Ascending aorta (tissue), 2 donors: ENCODE data around the gene HM13. TPM values are rescaled to one million over a fixed set of nuclear protein-coding genes. Genes with fewer than 3 reads are reported as not detected.
"Not testable (repeated sequence)": the region's sequence is repeated elsewhere in the genome, so short reads cannot be mapped to it uniquely, and the experiment has no call there.

Experiments
- DNase-seq, 2 donors: peaks; one replicate each; pipeline ENCODE4 v3.0.0-alpha.2; 2019; ENCODE audit warnings: low spot score in 2 of 2
- H3K27ac ChIP-seq, 2 donors: fragments of 200-600 bp; sonication (generic); one replicate each; pipeline ENCODE4 v1.5.1; 2016 to 2017; ENCODE audit warnings: mild to moderate bottlenecking in 1 of 2
- H3K27me3 ChIP-seq: fragments of 200-600 bp; sonication (generic); one replicate; pipeline ENCODE4 v1.5.1; 2017
- H3K36me3 ChIP-seq, 2 donors: fragments of 200-600 bp; sonication (generic); one replicate each; pipeline ENCODE4 v1.5.1; 2016
- H3K4me1 ChIP-seq, 2 donors: fragments of 200-600 bp; sonication (generic); one replicate each; pipeline ENCODE4 v1.5.1; 2016 to 2017; ENCODE audit warnings: mild to moderate bottlenecking in 1 of 2
- H3K4me3 ChIP-seq, 2 donors: fragments of 200-600 bp; sonication (generic); one replicate each; pipeline ENCODE4 v1.5.1; 2016 to 2017; ENCODE audit warnings: mild to moderate bottlenecking in 1 of 2
- H3K9me3 ChIP-seq, 2 donors: fragments of 200-600 bp; sonication (generic); one replicate each; pipeline ENCODE4 v1.5.1; 2016
- intact Hi-C: fragments of 100-400 bp; cut with DNase I; formaldehyde crosslinking; loops from one replicate; pipeline ENCODE4 v1.15.1; 2023
- total RNA-seq: library from RNA; depleted of rRNA; stranded (reverse); fragments of >200 nt; gene quantifications from one replicate; pipeline ENCODE4 v1.1.0, GENCODE V29; 2016
- TF ChIP-seq, protein P1 (sequence below), 3 experiments: fragments of 200-600 bp in 2 of 3; fragments of 450-650 bp in 1 of 3; sonication (generic) in 2 of 3; IDR thresholded peaks; one replicate each; pipeline ENCODE4 v1.5.1; 2016 to 2019; ENCODE audit warnings: antibody characterized with exemption in 3 of 3, mild to moderate bottlenecking in 1 of 3, moderate library complexity in 1 of 3

The HM13 gene, protein sequence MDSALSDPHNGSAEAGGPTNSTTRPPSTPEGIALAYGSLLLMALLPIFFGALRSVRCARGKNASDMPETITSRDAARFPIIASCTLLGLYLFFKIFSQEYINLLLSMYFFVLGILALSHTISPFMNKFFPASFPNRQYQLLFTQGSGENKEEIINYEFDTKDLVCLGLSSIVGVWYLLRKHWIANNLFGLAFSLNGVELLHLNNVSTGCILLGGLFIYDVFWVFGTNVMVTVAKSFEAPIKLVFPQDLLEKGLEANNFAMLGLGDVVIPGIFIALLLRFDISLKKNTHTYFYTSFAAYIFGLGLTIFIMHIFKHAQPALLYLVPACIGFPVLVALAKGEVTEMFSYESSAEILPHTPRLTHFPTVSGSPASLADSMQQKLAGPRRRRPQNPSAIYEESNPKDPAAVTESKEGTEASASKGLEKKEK
- total RNA-seq = 84.9 TPM

DNA sequence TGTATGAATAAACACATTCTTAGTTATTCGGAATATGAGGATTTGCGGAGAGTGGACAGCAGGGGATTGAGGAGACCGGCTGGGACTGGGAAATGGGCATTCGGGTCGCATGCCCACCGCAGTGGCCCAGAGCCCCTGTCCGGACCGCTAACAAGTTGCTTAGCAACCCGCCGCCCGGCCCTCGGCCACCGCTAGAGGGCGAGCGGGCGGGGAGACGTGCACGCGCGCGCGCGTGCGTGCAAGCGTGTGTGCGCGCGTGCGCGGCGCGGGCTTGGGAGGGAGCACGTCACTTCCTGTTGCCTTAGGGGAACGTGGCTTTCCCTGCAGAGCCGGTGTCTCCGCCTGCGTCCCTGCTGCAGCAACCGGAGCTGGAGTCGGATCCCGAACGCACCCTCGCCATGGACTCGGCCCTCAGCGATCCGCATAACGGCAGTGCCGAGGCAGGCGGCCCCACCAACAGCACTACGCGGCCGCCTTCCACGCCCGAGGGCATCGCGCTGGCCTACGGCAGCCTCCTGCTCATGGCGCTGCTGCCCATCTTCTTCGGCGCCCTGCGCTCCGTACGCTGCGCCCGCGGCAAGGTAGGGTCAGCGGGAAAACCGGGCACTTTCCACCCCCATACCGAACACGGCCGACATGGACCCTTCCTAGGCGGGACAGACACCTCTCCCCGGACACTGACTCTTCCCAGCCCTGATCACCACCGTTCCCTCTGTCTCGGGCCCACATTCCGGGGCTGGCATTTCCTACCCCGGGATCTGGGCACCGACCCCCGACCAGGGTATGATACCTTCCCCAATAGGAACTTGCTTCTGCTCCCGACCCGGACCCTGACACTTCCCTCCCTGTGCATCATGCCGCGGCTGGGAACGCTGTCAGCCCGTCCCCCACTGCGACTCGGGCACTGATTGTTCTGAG, at the start of gene HM13:
Gene HM13 (plus strand): TSS at position 289 of the 918 bp plus-strand sequence. CDS start 110 bp downstream, at position 399.
- intact Hi-C loops = loop anchor here (2.0 kb wide), 1 partner anchor 32 kb away; a partner anchor contains a TSS
- peak within 1 kb of the TSS; percentile 85 to 96 for H3K4me3 ChIP-seq
- peaks cover 18 to 29% of the 10 kb centered on the region in 2 donors for H3K4me1 ChIP-seq
- TF ChIP-seq, protein P1, sequence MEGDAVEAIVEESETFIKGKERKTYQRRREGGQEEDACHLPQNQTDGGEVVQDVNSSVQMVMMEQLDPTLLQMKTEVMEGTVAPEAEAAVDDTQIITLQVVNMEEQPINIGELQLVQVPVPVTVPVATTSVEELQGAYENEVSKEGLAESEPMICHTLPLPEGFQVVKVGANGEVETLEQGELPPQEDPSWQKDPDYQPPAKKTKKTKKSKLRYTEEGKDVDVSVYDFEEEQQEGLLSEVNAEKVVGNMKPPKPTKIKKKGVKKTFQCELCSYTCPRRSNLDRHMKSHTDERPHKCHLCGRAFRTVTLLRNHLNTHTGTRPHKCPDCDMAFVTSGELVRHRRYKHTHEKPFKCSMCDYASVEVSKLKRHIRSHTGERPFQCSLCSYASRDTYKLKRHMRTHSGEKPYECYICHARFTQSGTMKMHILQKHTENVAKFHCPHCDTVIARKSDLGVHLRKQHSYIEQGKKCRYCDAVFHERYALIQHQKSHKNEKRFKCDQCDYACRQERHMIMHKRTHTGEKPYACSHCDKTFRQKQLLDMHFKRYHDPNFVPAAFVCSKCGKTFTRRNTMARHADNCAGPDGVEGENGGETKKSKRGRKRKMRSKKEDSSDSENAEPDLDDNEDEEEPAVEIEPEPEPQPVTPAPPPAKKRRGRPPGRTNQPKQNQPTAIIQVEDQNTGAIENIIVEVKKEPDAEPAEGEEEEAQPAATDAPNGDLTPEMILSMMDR (IDR thresholded peaks at IDR 0.05) = peak; percentile 91 to 98 (median 94)
- peak within 1 kb of the TSS; percentile 72 to 87 for H3K27ac ChIP-seq
- peaks cover 3 to 4% of the 10 kb centered on the region in 2 donors for H3K36me3 ChIP-seq
- no peaks in the 10 kb centered on the region for H3K9me3 ChIP-seq
- peak; percentile 67 to 96 for DNase-seq
- no peaks in the 10 kb centered on the region for H3K27me3 ChIP-seq

DNA sequence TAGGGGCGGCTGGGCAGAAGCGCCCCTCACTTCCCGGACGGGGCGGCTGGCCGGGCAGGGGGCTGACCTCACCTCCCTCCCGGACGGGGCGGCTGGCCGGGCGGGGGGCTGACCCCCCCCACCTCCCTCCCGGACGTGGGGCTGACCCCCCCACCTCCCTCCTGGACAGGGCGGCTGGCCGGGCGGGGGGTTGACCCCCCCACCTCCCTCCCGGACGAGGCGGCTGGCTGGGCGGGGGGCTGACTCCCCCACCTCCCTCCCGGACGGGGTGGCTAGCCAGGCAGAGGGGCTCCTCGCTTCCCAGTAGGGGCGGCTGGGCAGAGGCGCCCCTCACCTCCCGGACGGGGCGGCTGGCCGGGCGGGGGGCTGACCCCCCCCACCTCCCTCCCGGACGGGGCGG, 43.3 kb upstream of the HM13 start:
- H3K27ac ChIP-seq, intact Hi-C loops, H3K9me3 ChIP-seq, H3K36me3 ChIP-seq, H3K4me3 ChIP-seq, H3K27me3 ChIP-seq, H3K4me1 ChIP-seq: not testable (repeated sequence)
- DNase-seq = peak in 1 of 2 donors; percentile 22

DNA sequence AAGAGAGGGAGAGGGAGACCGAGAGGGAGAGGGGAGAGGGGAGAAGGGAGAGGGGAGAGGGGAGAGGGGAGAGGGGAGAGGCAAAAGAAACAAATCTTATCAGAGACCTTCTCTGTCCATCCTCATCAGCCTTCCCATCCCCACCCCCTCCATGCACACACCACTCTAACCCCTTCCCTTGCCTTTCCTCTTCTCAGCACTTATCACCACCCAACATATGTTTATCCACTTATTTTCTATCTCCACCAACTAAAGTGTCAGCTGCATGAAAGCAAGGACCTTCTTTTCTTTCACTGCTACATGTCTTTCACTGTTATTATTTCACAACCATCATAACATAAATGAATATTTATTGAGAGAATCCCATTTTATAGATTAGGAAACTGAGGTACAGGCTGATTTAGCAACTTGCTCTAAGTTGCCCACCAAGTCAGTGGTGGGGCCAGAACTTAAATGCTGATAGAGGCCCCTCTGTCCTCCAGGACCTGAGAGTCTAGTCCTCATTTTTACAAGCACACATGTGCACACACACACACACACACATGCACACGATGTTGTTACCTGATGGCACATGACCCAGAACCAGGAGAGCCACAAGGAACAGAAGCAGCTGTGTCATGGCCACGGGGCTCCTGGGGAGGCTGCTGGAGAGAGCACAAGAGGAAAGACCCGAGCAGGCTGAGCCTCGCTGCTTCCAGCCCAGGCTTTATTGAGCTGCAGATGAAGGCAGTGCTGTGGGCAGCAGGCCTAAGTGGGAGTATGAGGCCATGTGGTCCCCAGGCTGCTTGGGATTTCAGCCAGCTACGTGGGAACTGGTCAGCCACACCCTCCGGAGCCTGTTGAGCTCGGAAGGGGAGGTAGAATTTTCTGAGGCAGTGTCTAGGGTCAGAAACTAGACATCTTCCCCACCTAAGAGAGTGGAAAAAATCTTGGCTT, 41.6 kb upstream of the HM13 start:
- TF ChIP-seq, protein P1 (IDR thresholded peaks at IDR 0.05) = no peak
- Histone ChIP-seq H3K36me3 (no peaks in the 10 kb centered on the region), H3K27me3 (no peaks in the 10 kb centered on the region), H3K4me1 (peaks cover 0 to 2% of the 10 kb centered on the region in 2 donors), H3K4me3 (no peak overlapping the region), H3K27ac (no peak overlapping the region), H3K9me3 (no peaks in the 10 kb centered on the region)
- DNase-seq = no peak
- intact Hi-C loops = no loop called here

DNA sequence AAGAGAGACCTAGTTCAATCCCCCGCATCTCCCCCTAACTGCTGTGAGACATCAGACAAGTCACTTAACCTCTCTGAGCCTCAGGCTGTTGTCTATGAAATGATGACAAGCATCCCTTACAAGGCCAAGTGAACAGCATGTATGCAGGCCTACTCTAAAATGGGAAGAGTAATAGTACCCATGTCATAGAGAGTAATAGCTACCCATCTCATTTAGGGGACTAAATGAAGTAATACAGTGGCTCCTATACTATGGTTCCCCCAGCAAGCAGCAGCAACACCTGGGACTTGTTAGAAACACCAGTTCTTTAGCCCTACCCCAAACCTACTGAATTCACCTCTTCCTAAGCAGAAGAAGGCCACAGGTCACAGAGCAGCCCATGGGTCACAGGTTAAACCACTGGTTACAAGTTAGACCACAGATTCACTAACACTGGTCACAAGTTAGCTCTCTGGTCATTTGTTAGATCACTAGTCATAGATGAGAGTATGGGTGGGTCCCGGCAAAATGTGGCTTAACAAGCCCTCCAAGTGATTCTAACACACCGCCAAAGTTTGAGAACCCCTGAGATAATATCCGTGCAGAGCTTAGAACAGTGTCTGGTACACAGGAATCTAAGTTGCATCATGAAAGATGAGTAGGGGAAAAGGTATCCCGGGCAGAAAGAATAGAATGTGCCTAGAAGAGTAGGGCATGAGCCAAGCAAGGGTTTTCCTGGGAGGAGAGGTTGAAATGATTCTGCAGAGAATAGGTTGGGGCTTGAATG, 40.7 kb upstream of the HM13 start:
- no peak overlapping the region for H3K4me3 ChIP-seq
- intact Hi-C loops = no loop called here
- H3K27ac ChIP-seq = no peak overlapping the region
- DNase-seq = peak in 1 of 2 donors; percentile 46
- no peaks in the 10 kb centered on the region for H3K27me3 ChIP-seq
- peaks cover 0 to 2% of the 10 kb centered on the region in 2 donors for H3K4me1 ChIP-seq
- TF ChIP-seq, protein P1 (IDR thresholded peaks at IDR 0.05) = no peak
- no peaks in the 10 kb centered on the region for H3K9me3 ChIP-seq
- H3K36me3 ChIP-seq = no peaks in the 10 kb centered on the region

DNA sequence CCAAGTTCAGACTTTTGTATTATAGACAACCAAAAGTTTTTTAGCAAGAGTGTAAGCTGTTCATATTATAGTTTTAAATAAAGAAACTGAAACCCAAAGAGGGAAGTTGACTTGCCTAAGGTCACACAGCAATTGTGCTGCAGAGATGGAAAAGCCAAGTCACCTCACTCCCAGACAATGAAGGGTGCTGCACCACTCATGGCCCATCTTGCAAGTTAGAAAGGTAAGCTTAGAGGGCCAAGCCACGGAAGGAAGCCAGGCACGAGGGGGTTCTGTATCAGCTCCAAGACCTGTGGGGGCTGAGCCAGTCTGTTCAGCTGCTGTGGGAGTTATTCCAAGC, 40.2 kb upstream of the HM13 start:
- H3K27ac ChIP-seq = peak overlapping the region in 1 of 2 donors; percentile 79
- no peaks in the 10 kb centered on the region for H3K27me3 ChIP-seq
- H3K4me1 ChIP-seq = peaks cover 0 to 2% of the 10 kb centered on the region in 2 donors
- H3K9me3 ChIP-seq = no peaks in the 10 kb centered on the region
- intact Hi-C loops = no loop called here
- no peak overlapping the region for H3K4me3 ChIP-seq
- DNase-seq = no peak
- H3K36me3 ChIP-seq = no peaks in the 10 kb centered on the region
- TF ChIP-seq, protein P1 (IDR thresholded peaks at IDR 0.05) = no peak
